Gastroesophageal sphincter (tissue), 4 donors: ENCODE results near the gene DCANP1. TPM values are rescaled to one million over a fixed set of nuclear protein-coding genes. Genes with fewer than 3 reads are reported as not detected.
A peak's percentile ranks its signal among the peaks of the same experiment; 100 is the strongest.

Experiments used
- ATAC-seq: fragments of 150-250 bp; one replicate; pipeline ENCODE4 v1.9.1; 2016; ENCODE audit warnings: mild to moderate bottlenecking, moderate library complexity
- H3K27ac ChIP-seq, 4 donors: fragments of 200-600 bp; sonication (generic) in 3 of 4; 1 replicate in 3 of 4; 2 replicates in 1 of 4; pipeline ENCODE4 v1.5.1; 2016 to 2019
- H3K27me3 ChIP-seq: fragments of 200-600 bp; sonication (generic); one replicate; pipeline ENCODE4 v1.5.1; 2019
- H3K36me3 ChIP-seq, 2 donors: fragments of 200-600 bp; sonication (generic); one replicate each; pipeline ENCODE4 v1.5.1; 2019; ENCODE audit warnings: control low read depth in 1 of 2
- H3K4me1 ChIP-seq, 3 donors: fragments of 200-600 bp; sonication (generic); 1 replicate in 2 of 3; 2 replicates in 1 of 3; pipeline ENCODE4 v1.5.1; 2016 to 2019; ENCODE audit warnings: control low read depth in 2 of 3
- H3K4me3 ChIP-seq, 2 donors: fragments of 200-600 bp; sonication (generic); one replicate each; pipeline ENCODE4 v1.5.1; 2019; ENCODE audit warnings: mild to moderate bottlenecking in 1 of 2, moderate library complexity in 1 of 2
- H3K9me3 ChIP-seq, 3 donors: fragments of 200-600 bp; sonication (generic); one replicate each; pipeline ENCODE4 v1.5.1; 2017 to 2019; ENCODE audit warnings: control low read depth in 2 of 3
- CTCF ChIP-seq, 4 experiments: fragments of 200-600 bp in 2 of 4; fragments of 450-650 bp in 2 of 4; sonication (generic) in 1 of 4; IDR thresholded peaks; one replicate each; pipeline ENCODE4 v1.5.1; 2017 to 2019; ENCODE audit warnings: antibody characterized with exemption in 4 of 4, mild to moderate bottlenecking in 2 of 4, moderate library complexity in 2 of 4
- EP300 ChIP-seq: sonication (generic); formaldehyde crosslinking; IDR thresholded peaks from one replicate; pipeline ENCODE4 v1.6.1; 2017; ENCODE audit warnings: antibody characterized with exemption, mild to moderate bottlenecking
- POLR2A ChIP-seq, 2 donors: fragments of 450-650 bp; IDR thresholded peaks; one replicate each; pipeline ENCODE4 v1.6.1; 2017; ENCODE audit warnings: antibody characterized with exemption in 2 of 2, mild to moderate bottlenecking in 2 of 2, moderate library complexity in 1 of 2
- POLR2AphosphoS5 ChIP-seq: sonication (generic); formaldehyde crosslinking; IDR thresholded peaks from one replicate; pipeline ENCODE4 v1.6.1; 2017; ENCODE audit warnings: antibody characterized with exemption
- WGBS, 2 donors: methylation state at CpG; one replicate each; pipeline ENCODE4 v1.1.5; 2018; ENCODE audit warnings: low coverage in 1 of 2; 5-methylcytosine and 5-hydroxymethylcytosine counted together
- total RNA-seq, 4 donors: library from RNA; depleted of rRNA; stranded (reverse); fragments of >200 nt; gene quantifications; one replicate each; pipeline ENCODE4 v1.1.0, GENCODE V29; 2016

DCANP1 gene
- total RNA-seq, 4 donors from 2014 or later, result not detected

DNA sequence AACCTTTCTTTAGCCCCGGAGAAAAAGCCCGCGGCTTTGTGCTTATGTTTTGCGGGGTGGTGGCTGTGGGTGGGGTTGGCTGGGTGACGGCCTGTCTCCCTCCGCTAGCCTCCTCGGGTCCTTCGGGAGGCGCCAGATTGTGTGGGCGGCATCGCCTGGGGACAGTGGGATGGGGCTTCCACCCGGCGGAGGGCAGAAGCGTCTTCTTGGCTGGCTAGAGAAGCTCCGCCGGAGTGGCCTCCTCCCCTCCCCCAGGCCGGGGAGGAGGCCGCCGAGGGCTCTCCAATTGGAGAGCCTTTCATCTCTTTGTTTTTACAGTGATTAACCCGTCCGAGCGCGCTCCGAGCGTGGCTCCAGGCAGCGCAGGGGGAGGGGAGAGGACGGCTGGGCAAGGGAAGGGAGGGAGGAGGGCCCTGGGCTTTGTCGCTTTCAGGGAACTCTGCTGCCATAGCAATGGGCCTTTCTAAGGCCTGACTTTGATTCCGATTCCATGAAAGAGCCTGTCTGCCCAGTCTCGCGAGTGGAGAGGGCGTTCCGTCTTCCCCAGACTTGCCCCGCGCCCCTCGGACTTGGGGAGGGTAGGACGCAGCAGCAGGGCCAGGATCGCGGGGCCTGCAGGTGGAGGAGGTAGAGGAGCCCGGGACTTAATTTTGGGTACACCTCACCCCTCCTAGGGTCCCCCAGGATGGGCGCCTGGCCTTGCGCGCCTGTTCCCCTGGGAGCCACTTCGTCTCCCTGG lies 41.7 kb upstream of the DCANP1 start:
- no peak for TF ChIP-seq POLR2AphosphoS5
- TF ChIP-seq CTCF (IDR thresholded peaks at IDR 0.05), result no peak
- TF ChIP-seq EP300, result no peak
- no peak for TF ChIP-seq POLR2A (IDR thresholded peaks at IDR 0.05)
- 0% methylated on average over 3 to 9 of the region's 44 CpGs for WGBS, 2 donors
- H3K4me1 ChIP-seq, result peaks cover 0 to 27% (median 19%) of the 10 kb centered on the region in 3 donors
- peak overlapping the region; percentile 4 to 51 for H3K4me3 ChIP-seq
- peaks cover 95% of the 10 kb centered on the region for H3K27me3 ChIP-seq
- no peak for ATAC-seq
- H3K27ac ChIP-seq, result no peak overlapping the region
- no peaks in the 10 kb centered on the region for H3K9me3 ChIP-seq
- no peaks in the 10 kb centered on the region for H3K36me3 ChIP-seq

- Histone ChIP-seq H3K4me3 (peak overlapping the region in 1 of 2 donors; percentile 51), H3K36me3 (no peaks in the 10 kb centered on the region), H3K27me3 (peaks cover 89% of the 10 kb centered on the region), H3K9me3 (no peaks in the 10 kb centered on the region), H3K27ac (no peak overlapping the region), H3K4me1 (peaks cover 0 to 27% (median 19%) of the 10 kb centered on the region in 3 donors)
- WGBS, 2 donors, result 0 to 20% methylated on average over 3 to 6 of the region's 11 CpGs
- TF ChIP-seq CTCF (IDR thresholded peaks at IDR 0.05) (no peak), POLR2AphosphoS5 (no peak), EP300 (no peak), POLR2A (IDR thresholded peaks at IDR 0.05) (no peak)
- no peak for ATAC-seq
These were observed 40.8 kb upstream of the DCANP1 start for GRCh38 chr5:135487839-135488514.

GRCh38 chr5:135487037-135487395 lies 39.9 kb upstream of the DCANP1 start:
- peaks cover 89% of the 10 kb centered on the region for H3K27me3 ChIP-seq
- no peak overlapping the region for H3K4me3 ChIP-seq
- ATAC-seq, result no peak
- no CpG with 5 or more reads among the region's 1 CpG for WGBS, 2 donors
- TF ChIP-seq POLR2AphosphoS5, result no peak
- no peak for TF ChIP-seq EP300
- no peak for TF ChIP-seq POLR2A (IDR thresholded peaks at IDR 0.05)
- peaks cover 0 to 27% (median 19%) of the 10 kb centered on the region in 3 donors for H3K4me1 ChIP-seq
- no peaks in the 10 kb centered on the region for H3K9me3 ChIP-seq
- H3K36me3 ChIP-seq, result no peaks in the 10 kb centered on the region
- H3K27ac ChIP-seq, result no peak overlapping the region

DNA sequence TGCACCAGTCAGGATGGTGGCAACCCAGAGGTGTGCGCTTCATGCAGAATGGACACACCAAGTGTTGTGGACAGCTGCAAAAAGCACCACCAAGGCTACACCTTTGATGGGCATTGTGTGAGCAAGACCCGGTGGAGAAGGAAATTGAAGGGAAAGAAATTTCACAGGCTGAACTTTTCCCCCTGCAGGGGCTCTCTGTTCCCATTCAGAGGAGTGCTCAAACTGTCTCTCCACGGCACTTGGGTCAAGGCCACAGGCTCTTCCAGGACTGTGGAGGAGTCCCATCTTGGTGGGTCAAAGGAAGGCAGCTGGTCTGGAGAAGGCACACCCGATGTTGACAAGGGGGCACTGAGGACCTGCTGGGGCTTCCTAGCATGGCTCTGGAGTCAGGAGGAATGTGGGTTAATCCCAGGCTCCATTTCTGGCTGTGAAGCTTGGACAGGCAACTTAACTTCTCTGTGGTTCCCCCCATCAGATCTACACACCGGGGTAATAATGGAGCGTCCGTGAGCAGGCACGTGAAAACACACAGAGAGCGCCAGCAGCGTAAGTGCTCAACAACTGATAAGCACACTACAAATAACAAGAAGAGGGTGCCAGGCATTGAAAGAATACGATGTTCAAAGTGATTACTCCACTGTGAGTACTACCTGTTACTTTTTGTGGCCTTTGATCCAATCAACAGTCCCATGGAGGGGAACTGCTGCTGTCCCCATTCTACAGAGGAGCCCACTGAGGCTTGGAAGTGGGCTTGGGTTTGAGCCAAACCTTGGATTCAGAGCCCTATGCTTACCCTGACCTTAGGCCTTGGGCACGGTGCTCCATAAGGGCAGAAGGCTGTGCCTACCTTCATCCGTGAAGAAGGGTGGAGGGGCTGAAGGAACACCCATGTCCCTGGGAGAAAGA lies 39.2 kb upstream of the DCANP1 start:
- WGBS, 2 donors, result 60 to 65% methylated on average over 1 to 4 of the region's 13 CpGs
- ATAC-seq, result no peak
- Histone ChIP-seq H3K27ac (no peak overlapping the region), H3K36me3 (no peaks in the 10 kb centered on the region), H3K9me3 (no peaks in the 10 kb centered on the region), H3K4me3 (no peak overlapping the region), H3K27me3 (peaks cover 88% of the 10 kb centered on the region), H3K4me1 (peaks cover 0 to 27% (median 19%) of the 10 kb centered on the region in 3 donors)
- TF ChIP-seq POLR2A (IDR thresholded peaks at IDR 0.05) (no peak), EP300 (no peak), POLR2AphosphoS5 (no peak), CTCF (IDR thresholded peaks at IDR 0.05) (no peak)

GRCh38 chr5:135484674-135485086 lies 37.5 kb upstream of the DCANP1 start:
- TF ChIP-seq EP300 (no peak), POLR2AphosphoS5 (no peak), CTCF (IDR thresholded peaks at IDR 0.05) (no peak), POLR2A (IDR thresholded peaks at IDR 0.05) (no peak)
- Histone ChIP-seq H3K27ac (no peak overlapping the region), H3K4me1 (peaks cover 0 to 18% (median 13%) of the 10 kb centered on the region in 3 donors), H3K36me3 (no peaks in the 10 kb centered on the region), H3K9me3 (no peaks in the 10 kb centered on the region), H3K27me3 (peaks cover 83% of the 10 kb centered on the region), H3K4me3 (no peak overlapping the region)
- no CpG with 5 or more reads among the region's 5 CpGs for WGBS, 2 donors
- ATAC-seq, result no peak
